ENCODE data around the gene GRID1. TPM values are rescaled to one million over a fixed set of nuclear protein-coding genes. Genes with fewer than 3 reads are reported as not detected.

The GRID1 gene
- total and polyA plus RNA-seq, 10 of the 15 experiments (the other 5 are each of a cell fraction or from before 2014, with no cell fraction given), result 0.04 to 0.62 (median 0.08) TPM; not detected in 5

DNA sequence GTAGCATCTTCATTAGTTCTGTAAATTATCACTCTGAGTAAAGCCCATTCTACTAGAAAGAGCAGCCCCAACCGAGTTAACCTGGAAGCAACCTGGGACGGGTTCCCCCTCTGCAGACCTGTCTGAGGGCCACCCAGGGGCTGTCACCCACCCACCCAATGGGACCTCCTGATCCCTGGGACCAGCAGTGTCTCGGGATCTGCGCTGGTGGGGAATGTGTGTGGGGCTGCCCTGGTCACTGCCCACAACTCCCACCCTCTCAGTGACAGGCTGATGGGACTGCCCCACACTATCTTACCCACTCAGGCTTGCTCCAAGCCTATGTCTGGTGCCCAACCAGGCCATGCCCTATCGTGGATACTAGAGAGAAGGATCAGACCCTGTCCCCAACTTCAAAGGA lies 215.0 kb downstream of the GRID1 start:
- H3K9me3 ChIP-seq (replicated peaks; ENCODE audit: control insufficient read depth, insufficient read depth, low read length), result no peaks in the 10 kb centered on the region
- CTCF ChIA-PET, result no interaction called here
- POLR2A ChIA-PET, result no interaction called here
- DNase-seq (ENCODE audit: low read depth, low spot score) (no peak), ATAC-seq (no peak), FAIRE-seq (no peak)
- BruUV-seq (replicated peaks), result no TSS peak
- intact Hi-C loops (cut with micrococcal nuclease; ENCODE audit: unreplicated experiment) (no loop called here), in situ Hi-C loops (cut with MboI) (no loop called here)
- H3K4me3 ChIP-seq, result no peak overlapping the region
- no peaks in the 10 kb centered on the region for H3K79me2 ChIP-seq (ENCODE audit: control insufficient read depth, insufficient read depth, low read length)
- WGBS (ENCODE audit: insufficient coverage, insufficient replicate concordance, low lambda C conversion rate, missing lambda C conversion rate), result 3% methylated on average over 5 of the region's 5 CpGs
- H4K20me1 ChIP-seq (ENCODE audit: control insufficient read depth, insufficient read depth), result no peaks in the 10 kb centered on the region
- H3K27me3 ChIP-seq (replicated peaks in 1 of 2; ENCODE audit: control insufficient read depth in 2 of 2, insufficient read depth in 2 of 2, low read length in 1 of 2), result peaks cover 0 to 4% of the 10 kb centered on the region in 2 experiments; a peak in 2 of 4 replicates
- H3K4me1 ChIP-seq (ENCODE audit: control insufficient read depth, insufficient read depth, low read length), result no peaks in the 10 kb centered on the region
- no peak overlapping the region for H3K9ac ChIP-seq (ENCODE audit: control insufficient read depth, insufficient read depth, low read length)
- RAD21 ChIA-PET (ENCODE audit: unreplicated experiment), result no interaction called here
- H3K36me3 ChIP-seq (ENCODE audit: control insufficient read depth in 2 of 2, insufficient read depth in 2 of 2, low read length in 1 of 2), result no peaks in the 10 kb centered on the region
- no peak overlapping the region for H3K4me2 ChIP-seq (ENCODE audit: control insufficient read depth, insufficient read depth)
- SMC1A ChIA-PET (ENCODE audit: uncharacterized antibody, unreplicated experiment), result no interaction called here
- H2AFZ ChIP-seq (ENCODE audit: control insufficient read depth, low read depth, low read length), result no peak overlapping the region
- no peak overlapping the region for H3K27ac ChIP-seq (ENCODE audit: control insufficient read depth, insufficient read depth)
- TF ChIP-seq CREB1 (IDR thresholded peaks at IDR 0.05; ENCODE audit: low read depth), result no peak
- TF ChIP-seq EP300 (IDR thresholded peaks at IDR 0.05; ENCODE audit: borderline replicate concordance in 1 of 2, control insufficient read depth in 1 of 2, low read depth in 2 of 2, low read length in 2 of 2), result no peak
- TF ChIP-seq CEBPB (IDR thresholded peaks at IDR 0.05; ENCODE audit: borderline replicate concordance in 1 of 2, low read depth in 2 of 2, low read length in 2 of 2), result no peak
- TF ChIP-seq MLLT1 (IDR thresholded peaks at IDR 0.05), result no peak
- TF ChIP-seq, protein P1, sequence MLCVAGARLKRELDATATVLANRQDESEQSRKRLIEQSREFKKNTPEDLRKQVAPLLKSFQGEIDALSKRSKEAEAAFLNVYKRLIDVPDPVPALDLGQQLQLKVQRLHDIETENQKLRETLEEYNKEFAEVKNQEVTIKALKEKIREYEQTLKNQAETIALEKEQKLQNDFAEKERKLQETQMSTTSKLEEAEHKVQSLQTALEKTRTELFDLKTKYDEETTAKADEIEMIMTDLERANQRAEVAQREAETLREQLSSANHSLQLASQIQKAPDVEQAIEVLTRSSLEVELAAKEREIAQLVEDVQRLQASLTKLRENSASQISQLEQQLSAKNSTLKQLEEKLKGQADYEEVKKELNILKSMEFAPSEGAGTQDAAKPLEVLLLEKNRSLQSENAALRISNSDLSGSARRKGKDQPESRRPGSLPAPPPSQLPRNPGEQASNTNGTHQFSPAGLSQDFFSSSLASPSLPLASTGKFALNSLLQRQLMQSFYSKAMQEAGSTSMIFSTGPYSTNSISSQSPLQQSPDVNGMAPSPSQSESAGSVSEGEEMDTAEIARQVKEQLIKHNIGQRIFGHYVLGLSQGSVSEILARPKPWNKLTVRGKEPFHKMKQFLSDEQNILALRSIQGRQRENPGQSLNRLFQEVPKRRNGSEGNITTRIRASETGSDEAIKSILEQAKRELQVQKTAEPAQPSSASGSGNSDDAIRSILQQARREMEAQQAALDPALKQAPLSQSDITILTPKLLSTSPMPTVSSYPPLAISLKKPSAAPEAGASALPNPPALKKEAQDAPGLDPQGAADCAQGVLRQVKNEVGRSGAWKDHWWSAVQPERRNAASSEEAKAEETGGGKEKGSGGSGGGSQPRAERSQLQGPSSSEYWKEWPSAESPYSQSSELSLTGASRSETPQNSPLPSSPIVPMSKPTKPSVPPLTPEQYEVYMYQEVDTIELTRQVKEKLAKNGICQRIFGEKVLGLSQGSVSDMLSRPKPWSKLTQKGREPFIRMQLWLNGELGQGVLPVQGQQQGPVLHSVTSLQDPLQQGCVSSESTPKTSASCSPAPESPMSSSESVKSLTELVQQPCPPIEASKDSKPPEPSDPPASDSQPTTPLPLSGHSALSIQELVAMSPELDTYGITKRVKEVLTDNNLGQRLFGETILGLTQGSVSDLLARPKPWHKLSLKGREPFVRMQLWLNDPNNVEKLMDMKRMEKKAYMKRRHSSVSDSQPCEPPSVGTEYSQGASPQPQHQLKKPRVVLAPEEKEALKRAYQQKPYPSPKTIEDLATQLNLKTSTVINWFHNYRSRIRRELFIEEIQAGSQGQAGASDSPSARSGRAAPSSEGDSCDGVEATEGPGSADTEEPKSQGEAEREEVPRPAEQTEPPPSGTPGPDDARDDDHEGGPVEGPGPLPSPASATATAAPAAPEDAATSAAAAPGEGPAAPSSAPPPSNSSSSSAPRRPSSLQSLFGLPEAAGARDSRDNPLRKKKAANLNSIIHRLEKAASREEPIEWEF (IDR thresholded peaks at IDR 0.05; ENCODE audit: insufficient replicate concordance, low read depth, low read length), result no peak
- no peak for TF ChIP-seq NKRF (conservative IDR thresholded peaks at IDR 0.05)
- TF ChIP-seq ZBTB4 (CRISPR knock-in tag; IDR thresholded peaks at IDR 0.05), result no peak
